Activated naive CD4-positive, alpha-beta T cell treated with anti-CD3 and anti-CD28 coated beads, Interleukin-2, amount 50 U/mL, for 72 hours (primary cell): ENCODE results near the gene THY1. TPM values are rescaled to one million over a fixed set of nuclear protein-coding genes. Genes with fewer than 3 reads are reported as not detected.
"Not testable (repeated sequence)": the region's sequence is repeated elsewhere in the genome, so short reads cannot be mapped to it uniquely, and the experiment has no call there.

Experiments
- ATAC-seq, 2 donors: fragments of 150-1000 bp; cut with Tn5 transposase; 2 replicates each; pipeline ENCODE4 v1.10.0; 2021; ENCODE audit warnings: mild to moderate bottlenecking in 2 of 2, moderate library complexity in 2 of 2
- DNase-seq, 2 donors: peaks; one replicate each; pipeline ENCODE4 v3.0.0; 2021 to 2022; ENCODE audit warnings: low spot score in 2 of 2
- H3K27ac Mint-ChIP-seq, 2 donors: one replicate each; pipeline ENCODE4 v1.8.0; 2022; ENCODE audit warnings: mild to moderate bottlenecking in 2 of 2, mixed read lengths in 2 of 2
- H3K36me3 Mint-ChIP-seq, 2 donors: one replicate each; pipeline ENCODE4 v1.8.0; 2022; ENCODE audit warnings: mixed read lengths in 2 of 2
- H3K9me3 Mint-ChIP-seq, 2 donors: one replicate each; pipeline ENCODE4 v1.8.0; 2022; ENCODE audit warnings: mixed read lengths in 2 of 2
- total RNA-seq, 2 donors: library from RNA; stranded (reverse); gene quantifications; one replicate each; pipeline ENCODE4 v1.2.3, GENCODE V29; 2022

The THY1 gene
- not detected for total RNA-seq

DNA sequence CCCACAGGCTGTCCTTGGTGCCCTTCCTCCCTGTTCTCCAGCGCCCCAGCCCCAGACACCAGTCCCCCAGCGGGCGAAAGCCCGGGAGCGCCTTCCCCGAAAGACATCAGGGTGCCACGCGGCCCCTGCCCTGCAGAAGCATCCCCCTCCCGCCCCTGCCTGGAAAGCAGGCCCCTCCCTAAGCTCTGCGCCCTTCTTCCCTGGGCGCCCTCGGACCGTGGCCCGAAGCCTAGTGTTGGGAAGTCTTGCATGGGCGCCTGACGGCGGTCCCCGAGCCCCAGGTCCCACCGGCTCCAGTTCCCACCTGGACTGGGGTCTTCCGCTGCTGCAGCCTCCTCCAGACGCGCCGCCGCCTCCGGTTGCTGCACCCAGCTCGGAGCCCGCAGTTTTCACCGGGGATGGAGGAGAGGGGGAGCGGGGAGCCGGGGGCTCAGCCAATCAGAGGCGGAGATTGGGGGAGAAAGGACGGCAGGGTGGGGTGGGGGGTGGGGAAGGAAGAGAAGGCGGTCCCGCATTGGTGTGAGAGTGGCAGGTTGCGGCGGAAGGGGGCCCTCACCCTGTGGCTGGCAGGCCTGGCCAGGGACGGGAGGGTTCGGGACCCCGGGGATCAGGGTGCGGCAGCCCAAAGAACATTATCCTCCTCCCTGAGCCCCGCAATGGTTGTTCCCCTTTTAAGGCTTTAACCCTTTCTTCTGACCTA, at the start of gene THY1:
Gene THY1 (minus strand): TSS at position 364 of the 700 bp plus-strand sequence. CDS start 2,267 bp downstream, outside the sequence.
- H3K27ac Mint-ChIP-seq = no peak within 1 kb of the TSS
- no peak for DNase-seq
- ATAC-seq = no peak
- H3K36me3 Mint-ChIP-seq = peaks cover 0 to 5% of the 10 kb centered on the region in 2 donors
- H3K9me3 Mint-ChIP-seq = no peaks in the 10 kb centered on the region

DNA sequence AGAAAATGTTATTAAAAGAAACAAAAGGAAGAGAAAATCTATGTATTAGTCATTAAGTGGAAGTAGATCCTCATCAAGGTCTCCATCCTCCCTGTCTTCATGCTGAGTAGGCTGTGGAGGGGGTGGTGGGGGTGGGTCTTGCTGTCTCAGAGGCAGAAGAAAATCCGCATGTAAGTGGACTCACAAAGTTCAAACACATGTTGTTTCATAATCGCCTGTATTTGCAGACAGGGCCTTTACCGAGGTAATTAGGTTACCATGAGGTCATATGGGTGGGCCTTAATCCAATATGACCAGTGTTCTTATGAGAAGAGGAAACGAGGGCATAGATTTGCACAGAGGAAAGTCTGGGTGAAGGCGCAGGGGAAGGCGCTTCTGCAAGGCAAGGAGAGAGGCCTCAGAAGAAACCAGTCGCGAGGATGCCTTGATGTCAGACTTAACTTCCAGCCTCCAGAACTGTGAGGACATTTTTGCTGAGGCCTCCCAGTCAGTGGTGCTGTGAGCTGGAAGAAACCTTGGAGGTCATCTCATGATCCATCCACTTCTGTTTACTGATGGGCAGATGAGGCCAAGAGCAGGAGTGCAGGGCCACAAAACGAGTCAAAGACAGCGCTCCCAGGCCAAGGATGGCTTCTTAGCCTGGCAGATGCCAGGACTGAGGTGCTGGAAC, 49.3 kb upstream of the THY1 start:
- Mint-ChIP-seq H3K9me3 (peaks cover 0 to 7% of the 10 kb centered on the region in 2 donors), H3K27ac (no peak overlapping the region), H3K36me3 (peaks cover 0 to 10% of the 10 kb centered on the region in 2 donors)
- ATAC-seq (no peak), DNase-seq (no peak)

DNA sequence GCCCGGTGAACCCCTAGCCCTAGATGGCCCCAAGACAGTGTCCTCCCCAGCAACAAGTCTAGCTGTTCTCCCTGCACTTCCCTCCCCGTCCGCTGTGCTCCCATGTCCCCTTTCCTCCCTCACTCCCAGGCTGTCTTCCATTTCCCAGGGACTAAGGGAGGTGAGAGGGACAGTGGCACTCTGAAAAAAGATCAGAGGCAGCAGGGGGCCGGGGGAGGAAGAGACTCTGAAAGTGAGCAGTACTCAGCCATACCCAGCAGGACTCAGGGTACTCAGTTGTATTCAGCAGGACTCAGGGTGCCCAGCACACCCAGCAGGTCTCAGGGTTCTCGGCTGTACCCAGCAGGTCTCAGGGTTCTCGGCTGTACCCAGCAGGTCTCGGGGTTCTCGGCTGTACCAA, 48.4 kb upstream of the THY1 start:
- H3K27ac Mint-ChIP-seq = no peak overlapping the region
- no peak for ATAC-seq
- H3K9me3 Mint-ChIP-seq = peaks cover 4 to 11% of the 10 kb centered on the region in 2 donors
- no peak for DNase-seq
- H3K36me3 Mint-ChIP-seq = peaks cover 0 to 15% of the 10 kb centered on the region in 2 donors

DNA sequence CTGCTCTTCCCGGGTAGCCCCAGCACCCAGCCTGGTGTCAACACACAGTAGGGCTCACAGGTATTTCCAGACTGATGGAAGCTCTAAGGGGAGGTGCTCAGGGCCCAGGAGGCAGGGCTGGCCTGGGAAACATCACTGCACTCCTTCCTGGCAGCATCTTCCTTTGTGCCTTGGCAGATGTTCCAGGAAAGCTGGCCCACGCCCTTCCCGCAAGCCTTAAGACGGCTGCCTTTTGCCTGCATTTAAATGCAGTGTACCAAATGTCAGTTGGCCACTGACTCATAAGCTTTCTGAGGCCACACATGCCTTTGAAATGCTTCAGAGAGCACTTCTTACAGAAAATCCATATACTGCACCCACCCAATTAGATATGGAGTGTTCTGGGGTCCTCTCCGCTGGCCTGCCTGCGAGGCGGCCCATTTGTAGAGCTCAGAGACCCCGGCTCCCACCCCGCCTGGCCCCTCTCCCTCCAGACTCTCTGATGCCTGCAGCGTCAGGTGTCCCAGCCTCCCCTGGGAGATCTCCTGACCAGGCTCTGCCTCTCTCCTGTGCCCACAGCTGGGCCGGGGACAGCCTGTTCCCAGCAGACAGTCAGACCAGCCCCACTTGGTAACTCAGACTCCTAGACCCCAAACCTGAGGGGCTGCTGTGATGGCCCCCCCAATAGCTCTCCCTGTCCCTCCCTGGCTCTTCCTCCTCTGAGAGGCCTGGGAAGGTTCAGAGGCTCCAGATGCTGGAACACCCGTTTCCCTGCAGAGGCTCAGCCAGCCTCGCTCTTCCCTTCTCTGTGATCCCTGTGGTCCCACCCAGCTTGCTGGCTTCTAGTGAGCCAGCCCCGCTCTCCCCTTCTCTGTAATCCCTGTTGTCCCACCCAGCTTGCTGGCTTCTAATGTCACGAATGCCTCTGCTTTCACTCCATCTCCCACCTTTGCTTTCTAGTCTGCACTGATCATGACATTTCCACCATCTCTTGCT, 47.6 kb upstream of the THY1 start:
- no peak overlapping the region for H3K27ac Mint-ChIP-seq
- DNase-seq (no peak), ATAC-seq (no peak)
- peaks cover under 1 to 18% of the 10 kb centered on the region in 2 donors for H3K36me3 Mint-ChIP-seq
- peaks cover 8 to 13% of the 10 kb centered on the region in 2 donors for H3K9me3 Mint-ChIP-seq

DNA sequence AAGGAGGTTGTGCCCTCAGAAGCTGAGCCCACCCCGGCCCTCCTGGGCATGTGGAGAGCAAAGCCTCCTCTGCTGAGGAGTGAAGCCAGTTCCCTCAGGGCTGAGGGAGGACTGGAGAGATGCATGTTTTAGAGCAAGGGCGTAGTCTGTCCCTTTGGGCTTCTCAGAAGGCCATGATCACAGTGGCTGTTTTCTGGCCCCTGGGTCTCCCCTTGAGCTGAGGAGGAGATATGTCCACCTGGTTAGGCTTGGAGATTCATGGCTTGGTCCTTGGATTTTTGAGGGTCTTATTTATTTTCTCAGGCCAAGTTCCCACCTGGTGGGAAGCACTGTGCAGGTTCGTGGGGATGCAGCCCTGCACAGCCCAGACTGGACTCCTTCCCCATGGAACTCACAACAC, 46.5 kb upstream of the THY1 start:
- ATAC-seq (no peak), DNase-seq (no peak)
- no peak overlapping the region for H3K27ac Mint-ChIP-seq
- peaks cover 9 to 18% of the 10 kb centered on the region in 2 donors for H3K36me3 Mint-ChIP-seq
- H3K9me3 Mint-ChIP-seq = peaks cover 19 to 20% of the 10 kb centered on the region in 2 donors

DNA sequence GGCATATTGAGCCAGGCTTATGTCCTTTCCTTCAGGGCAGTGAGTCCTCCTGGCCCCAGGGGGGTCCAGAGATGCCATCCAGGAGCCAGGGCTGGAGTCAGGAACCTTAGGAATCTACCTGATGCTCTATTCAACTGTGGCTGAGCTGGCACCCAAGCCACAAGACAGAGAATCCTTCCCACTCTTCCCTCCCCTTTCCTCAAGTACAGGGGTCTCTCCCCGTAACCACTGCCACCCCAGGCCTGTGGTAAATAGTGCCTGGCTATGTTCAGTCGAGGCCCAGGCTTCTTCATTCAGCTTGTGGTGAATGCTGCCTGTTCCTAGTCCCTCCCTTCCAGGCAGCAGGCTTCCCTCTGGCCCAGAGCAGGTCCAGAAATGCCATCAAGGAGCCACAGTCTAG, 45.5 kb upstream of the THY1 start:
- Mint-ChIP-seq H3K9me3 (peaks cover 22% of the 10 kb centered on the region in 2 donors), H3K36me3 (peaks cover 9 to 18% of the 10 kb centered on the region in 2 donors), H3K27ac (no peak overlapping the region)
- ATAC-seq (no peak), DNase-seq (no peak)

DNA sequence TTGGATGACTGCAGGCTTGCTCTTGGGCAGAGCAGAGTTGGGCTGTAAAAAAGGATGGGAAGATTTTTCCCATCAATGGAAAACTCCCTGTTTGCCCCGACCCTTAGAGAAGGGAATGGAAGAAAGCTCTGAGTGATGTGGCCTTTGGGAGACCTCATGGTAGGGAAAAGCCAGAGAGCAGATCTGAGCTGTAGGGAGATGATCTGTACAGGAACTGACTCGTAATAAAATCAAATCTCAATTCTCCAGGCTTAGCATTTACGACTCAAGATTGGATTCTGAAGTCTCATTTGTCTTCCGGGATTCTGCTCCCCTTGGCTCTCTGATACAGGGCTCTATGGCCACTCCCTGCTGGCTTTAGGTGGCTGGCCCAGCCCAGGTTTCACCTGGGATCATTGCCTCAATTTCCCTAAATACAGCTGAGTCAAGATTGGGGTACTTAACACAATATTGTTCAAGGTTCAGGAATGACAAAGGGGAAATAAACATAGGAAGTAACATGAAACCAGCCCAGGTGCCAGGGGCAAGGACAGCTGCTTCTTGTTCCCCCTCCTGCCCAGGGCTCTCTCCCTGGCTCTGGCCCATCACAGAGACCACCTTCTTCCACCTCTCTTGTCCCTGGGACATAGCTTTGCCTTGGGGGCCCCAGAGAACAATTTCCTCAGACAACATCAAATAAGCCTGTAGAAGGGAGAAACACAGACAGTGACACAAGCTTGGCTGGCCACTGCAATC, 38.4 kb upstream of the THY1 start:
- no peak for ATAC-seq
- H3K36me3 Mint-ChIP-seq = peaks cover 3 to 9% of the 10 kb centered on the region in 2 donors
- H3K9me3 Mint-ChIP-seq = peaks cover 15 to 25% of the 10 kb centered on the region in 2 donors

DNA sequence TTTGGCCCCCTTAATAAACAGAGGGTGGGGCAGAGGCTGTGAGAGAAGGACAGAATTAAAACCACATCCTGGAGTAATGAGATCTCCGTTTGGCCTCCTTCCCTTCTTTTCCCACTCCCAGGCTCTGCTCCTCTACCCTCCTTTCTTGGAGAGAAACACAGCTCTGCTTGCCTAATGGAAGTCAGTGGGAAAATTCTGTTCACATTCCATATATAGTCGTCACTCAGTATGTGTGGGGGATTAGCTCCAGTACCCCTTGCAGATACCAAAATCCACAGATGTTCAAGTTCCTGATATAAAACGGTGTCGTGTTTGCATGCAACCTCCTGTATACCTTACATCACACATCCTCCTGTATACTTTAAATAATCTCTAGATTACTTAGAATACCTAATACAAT, 37.6 kb upstream of the THY1 start:
- peaks cover 12 to 20% of the 10 kb centered on the region in 2 donors for H3K9me3 Mint-ChIP-seq
- DNase-seq (no peak), ATAC-seq (no peak)
- peaks cover 0 to 8% of the 10 kb centered on the region in 2 donors for H3K36me3 Mint-ChIP-seq
- no peak overlapping the region for H3K27ac Mint-ChIP-seq

More for the DNA sequence above, 38.4 kb upstream of the THY1 start:
- no peak overlapping the region for H3K27ac Mint-ChIP-seq
- DNase-seq = no peak

DNA sequence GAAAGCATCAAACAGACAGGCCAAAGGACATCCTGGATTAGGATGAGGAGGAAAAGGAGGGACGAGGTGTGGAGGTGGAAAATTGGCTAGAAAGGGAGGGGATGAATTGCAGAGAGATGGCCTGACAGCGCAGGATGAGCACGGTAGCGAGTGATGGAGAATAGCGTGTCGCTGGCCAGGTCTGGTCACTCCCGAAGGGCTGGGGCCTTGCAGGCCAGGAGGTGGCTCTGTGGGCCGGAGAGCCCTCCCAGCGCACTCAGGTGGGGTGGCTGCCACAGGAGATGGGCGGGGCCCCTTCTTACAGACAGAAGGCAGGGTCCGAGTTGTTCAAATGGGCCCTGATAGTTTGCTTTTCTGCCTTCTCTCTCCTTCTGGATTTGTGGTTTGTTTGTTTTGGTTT, 37.1 kb upstream of the THY1 start:
- Mint-ChIP-seq H3K36me3 (peaks cover 0 to 3% of the 10 kb centered on the region in 2 donors), H3K9me3 (peaks cover 11 to 15% of the 10 kb centered on the region in 2 donors)
- ATAC-seq = no peak

DNA sequence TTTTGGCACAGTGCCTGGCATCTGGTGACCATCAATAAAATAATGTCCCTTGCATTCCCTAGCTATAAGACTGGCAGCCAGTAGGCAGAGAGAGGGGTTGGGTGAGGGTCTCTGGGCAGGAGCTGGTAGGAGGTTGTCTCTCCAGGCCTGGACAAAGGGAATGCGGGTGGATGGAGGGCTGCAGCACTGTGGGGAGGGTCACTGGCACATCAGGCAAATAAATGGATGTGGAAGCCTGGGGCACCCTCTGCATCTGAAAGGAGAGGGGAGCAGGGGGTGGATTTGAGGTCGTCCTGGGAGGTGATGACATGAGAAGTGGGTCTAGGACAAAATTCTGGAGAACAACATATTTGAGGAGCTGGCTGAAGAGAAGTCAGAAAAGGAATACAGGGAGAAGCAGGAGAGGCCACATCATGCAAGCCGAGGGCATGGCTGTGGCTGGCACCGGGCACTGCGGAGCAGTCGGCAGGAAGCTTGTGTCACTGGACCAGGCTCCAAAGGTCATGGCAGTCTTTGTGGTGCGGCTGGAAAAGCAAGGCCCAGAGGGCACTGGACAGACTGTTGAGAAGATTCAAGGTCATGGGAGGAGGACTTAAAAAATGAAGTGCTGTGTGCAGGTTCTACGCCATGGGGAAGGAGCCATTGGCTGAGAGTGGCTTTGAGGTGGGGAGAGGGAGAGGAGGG, 36.5 kb upstream of the THY1 start:
- H3K27ac Mint-ChIP-seq = no peak overlapping the region
- no peaks in the 10 kb centered on the region for H3K36me3 Mint-ChIP-seq
- H3K9me3 Mint-ChIP-seq = peaks cover 5 to 9% of the 10 kb centered on the region in 2 donors
- ATAC-seq (no peak), DNase-seq (no peak)

More for the DNA sequence above, 37.1 kb upstream of the THY1 start:
- no peak for DNase-seq
- no peak overlapping the region for H3K27ac Mint-ChIP-seq

DNA sequence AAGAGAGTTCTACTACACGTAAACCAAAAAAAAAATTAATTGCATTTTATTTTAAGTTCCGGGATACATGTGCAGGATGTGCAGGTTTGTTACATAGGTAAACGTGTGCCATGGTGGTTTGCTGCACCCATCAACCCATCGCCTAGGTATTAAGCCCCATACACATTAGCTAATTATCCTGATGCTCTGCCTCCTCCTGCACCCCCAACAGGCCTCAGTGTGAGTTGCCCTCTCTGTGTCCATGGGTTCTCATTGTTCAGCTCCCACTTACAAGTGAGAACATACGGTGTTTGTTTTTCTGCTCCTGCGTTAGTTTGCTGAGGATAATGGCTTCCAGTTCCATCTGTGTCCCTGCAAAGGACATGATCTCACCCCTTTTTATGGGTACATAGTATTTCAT, 32.7 kb upstream of the THY1 start:
- H3K36me3 Mint-ChIP-seq, ATAC-seq, H3K9me3 Mint-ChIP-seq, H3K27ac Mint-ChIP-seq, DNase-seq: not testable (repeated sequence)

DNA sequence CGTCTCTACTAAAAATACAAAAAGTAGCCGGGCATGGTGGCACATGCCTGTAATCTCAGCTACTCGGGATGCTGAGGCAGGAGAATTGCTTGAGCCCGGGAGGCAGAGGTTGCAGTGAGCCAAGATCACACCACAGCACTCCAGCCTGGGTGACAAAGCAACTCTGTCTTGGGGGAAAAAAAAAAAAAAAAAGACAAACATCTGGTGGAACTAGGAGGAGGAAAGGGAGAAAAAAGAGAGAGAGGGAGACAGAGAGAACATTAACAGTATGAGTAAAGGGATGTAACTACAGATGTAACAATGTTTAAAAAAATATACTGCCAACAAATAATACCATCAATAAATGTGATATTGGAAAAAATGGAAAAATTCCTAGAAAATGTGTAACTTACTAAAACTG, 32.3 kb upstream of the THY1 start:
- H3K27ac Mint-ChIP-seq, H3K36me3 Mint-ChIP-seq, ATAC-seq, H3K9me3 Mint-ChIP-seq, DNase-seq: not testable (repeated sequence)

DNA sequence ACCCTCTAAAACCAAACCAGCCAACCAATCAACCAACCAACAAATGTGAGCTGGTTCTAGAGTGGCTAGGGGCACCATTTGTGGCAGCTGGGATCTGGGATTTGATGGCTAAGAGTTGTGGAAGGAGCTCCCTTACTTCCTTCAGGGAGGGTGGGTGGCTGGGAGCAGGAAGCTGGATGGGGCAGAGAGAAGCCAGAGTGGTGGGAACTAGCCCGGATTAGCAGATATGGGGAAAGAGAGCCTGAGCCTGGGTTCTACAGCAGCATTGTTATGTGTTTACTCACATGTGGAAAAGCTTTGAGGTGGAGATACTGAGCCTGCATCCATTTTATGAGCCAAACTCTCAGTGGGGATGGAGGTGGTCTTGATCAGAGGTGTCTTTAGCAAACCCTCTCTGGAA, 30.9 kb upstream of the THY1 start:
- ATAC-seq (no peak), DNase-seq (no peak)
- Mint-ChIP-seq H3K27ac (no peak overlapping the region), H3K9me3 (no peaks in the 10 kb centered on the region), H3K36me3 (no peaks in the 10 kb centered on the region)

DNA sequence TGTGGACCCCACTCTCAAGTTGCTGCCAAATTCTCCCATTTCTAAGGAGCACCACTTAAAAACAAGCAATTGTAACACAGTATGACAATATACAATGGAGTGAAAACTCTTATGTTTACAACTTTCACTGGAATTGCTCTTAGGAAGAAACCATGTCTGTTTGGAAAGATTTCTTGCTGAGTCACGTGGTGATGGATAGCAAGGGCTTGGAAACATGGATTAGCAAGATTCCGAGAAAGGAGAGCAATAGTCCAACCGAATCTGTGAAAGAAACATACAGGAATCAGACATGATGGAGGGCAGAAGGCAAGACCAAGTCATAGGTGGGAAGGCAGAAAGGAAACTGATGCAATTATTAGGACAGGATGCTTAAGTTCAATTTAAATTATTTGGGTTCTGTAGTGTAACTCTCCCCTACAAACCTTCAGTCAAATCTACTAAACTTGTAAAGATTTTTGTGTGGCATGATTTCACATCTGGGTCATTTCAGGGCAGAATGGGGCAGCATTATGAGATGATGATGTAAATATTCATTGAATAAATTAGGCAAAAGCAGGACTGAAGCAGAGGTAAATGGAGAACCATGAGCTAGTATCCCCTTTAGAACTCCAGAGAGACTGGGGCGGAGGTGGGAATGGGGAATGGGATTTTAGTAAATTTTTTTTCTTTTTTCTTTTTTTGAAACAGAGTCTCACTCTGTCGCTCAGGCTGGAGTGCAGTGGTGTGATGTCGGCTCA, 27.8 kb upstream of the THY1 start:
- Mint-ChIP-seq H3K9me3 (no peaks in the 10 kb centered on the region), H3K27ac (no peak overlapping the region), H3K36me3 (no peaks in the 10 kb centered on the region)
- ATAC-seq (no peak), DNase-seq (no peak)

DNA sequence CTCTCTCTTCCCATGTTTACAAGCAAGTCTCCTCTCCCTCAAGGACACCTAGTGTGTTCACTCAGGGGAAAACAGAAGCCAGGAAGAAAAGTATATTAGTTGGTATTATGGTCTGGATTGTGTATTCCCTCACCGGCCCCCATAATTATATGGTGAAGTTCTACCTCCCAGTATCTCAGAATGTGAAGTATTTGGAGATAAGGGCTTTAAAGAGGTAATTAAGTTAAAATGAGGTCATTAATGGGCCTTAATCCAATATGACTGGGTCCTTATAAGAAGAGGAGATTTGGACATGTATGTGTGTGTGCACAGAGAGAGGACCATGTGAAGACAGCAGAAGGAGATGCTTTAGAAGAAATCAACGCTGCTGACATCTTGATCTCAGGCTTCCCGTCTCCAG, 26.5 kb upstream of the THY1 start:
- Mint-ChIP-seq H3K27ac (no peak overlapping the region), H3K36me3 (no peaks in the 10 kb centered on the region), H3K9me3 (no peaks in the 10 kb centered on the region)
- DNase-seq = no peak
- ATAC-seq = no peak
